Measurements from ENCODE around the gene ZHX3.

The ZHX3 gene

DNA sequence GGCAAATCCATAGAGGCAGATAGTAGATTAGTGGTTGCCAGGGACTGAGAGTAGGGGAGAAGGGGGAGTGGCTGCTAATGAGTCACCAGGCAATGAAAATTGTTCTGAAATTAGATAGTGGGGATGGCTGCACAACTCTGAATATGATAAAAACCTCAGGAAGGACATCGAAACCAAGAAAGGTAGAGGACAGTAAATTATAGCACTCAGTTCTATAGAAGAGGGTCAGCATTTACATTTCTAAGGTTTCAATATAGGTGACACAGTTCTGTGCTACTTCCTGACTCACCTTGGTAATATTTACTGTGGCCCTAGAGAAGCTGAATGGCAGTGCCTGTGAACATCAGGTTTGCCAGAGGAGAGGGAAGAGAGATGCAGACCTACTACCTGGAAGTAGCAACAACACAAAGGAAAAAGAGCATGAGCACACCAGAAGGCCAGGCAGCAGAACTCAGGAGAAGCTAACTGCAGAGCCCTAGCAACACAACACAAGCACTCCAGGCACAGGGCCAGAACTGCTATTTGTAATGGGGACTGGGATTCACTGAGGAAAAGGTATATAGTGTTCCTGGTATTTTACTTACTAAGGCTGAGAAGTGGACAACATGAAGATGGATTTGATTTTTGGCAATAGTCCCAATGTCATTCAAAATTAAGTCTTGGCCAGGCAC is 104.2 kb downstream of the ZHX3 start:
- no peak for DNase-seq (ENCODE audit: low read depth)

DNA sequence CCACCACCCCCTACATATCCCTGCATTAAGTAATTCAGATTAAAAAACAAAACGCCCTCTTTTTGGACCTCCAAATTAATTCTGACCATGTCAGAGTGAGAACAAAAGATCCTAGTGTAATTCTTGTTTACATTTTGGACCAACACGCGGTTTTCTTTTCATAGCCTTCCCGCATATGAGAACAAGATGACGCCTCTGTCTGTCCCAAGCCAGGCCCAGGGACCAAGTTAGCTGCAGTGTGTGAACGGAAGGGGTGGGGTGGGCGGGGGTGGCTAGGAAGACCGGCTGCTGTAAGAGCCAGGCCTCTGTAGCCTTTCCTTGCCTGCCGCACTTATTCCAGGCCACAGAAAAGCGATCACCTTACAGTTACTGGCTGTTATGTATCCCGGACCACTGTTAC is 112.2 kb downstream of the ZHX3 start:
- H3K4me3 ChIP-seq (ENCODE audit: low read depth, low read length) = no peak overlapping the region
- DNase-seq (ENCODE audit: low read depth) = no peak

More for the DNA sequence above, 104.2 kb downstream of the ZHX3 start:
- H3K4me3 ChIP-seq (ENCODE audit: low read depth, low read length) = no peak overlapping the region

DNA sequence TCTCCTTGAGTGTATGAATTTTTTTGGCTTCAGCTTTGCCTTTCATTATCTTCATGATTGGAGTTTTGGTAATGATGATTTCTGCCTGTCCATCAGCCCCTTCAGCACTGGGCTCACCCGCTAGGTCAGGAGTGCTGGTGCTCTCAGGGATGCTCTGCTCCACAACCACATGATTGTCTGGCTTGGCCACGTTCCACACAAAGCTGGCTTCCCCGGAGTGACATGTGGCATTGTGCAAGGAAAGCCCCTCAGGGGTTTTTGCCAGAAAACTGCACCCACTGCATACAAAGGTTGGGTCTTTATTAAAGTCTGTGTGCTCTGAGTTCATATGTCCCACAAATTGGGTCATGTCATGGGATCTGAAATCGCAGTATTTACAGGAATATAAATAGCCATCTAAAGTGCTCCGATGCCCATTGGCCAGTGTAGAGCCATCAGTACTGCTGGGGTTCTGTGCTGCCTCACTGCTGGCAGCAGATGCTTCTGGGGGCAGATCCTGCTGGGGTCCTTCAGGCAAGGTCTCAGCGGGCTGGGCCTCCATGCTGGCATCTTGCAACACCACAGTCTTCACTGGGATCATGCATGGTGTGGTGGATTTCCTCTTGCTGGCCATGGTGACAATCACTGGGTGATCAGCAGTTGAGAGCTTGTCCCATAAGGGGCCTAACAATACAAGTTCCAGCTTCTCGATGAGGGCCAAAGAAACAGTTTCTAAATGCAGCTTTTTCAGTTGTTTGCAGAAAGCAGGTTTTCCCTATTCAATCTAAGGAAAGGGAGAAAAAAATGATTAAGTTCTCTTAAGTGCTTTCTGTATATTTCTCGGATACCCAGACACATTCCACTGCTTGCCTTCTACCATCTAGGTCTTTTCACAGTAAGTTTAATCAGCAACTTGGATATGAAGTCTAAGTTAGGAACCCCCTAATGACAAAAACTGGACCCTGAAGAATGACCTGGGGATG is 112.9 kb downstream of the ZHX3 start:
- H3K4me3 ChIP-seq (ENCODE audit: low read depth, low read length) = no peak overlapping the region

DNA sequence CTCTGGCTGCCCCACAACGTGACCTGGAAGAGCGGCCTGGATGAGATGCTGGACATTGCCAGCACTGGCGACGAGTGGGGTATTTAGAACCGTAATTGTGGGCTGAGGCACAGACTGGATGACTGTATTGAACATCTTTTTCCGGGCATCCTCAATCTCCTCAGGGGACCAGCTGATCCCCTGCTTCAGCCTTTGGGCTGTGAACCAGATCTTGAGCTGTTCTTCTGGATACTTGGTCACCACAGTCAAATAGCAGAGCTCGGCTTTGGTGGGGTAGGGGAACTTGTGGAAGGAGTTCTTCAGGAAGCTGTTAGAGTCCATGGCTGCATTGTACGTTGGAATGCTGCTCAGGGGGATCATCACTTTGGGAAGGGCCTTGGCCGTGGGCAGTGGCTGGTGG is 113.9 kb downstream of the ZHX3 start:
- no peak overlapping the region for H3K4me3 ChIP-seq (ENCODE audit: low read depth, low read length)
- no peak for DNase-seq (ENCODE audit: low read depth)

More for the DNA sequence above, 112.9 kb downstream of the ZHX3 start:
- no peak for DNase-seq (ENCODE audit: low read depth)

DNA sequence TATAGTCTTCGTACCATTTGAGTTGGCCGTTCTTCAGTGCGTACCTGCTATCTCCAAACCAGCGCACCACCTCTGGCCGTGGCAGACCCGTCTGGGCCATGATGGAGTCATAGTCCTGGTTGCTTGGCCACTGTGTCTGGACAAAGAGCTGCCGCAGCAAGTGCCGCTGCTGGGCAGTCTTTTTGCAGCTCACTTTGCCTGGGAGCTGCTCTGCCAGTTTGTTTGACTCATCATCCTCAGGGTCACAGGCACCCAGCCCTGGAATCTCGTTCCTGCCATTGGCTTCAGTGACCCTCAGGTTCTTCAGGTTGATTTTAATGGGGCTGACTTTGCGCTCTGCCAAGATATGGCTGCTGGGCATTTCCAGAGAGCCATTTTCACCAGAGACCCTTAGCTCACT is 115.1 kb downstream of the ZHX3 start:
- DNase-seq (ENCODE audit: low read depth) = no peak
- H3K4me3 ChIP-seq (ENCODE audit: low read depth, low read length) = no peak overlapping the region

DNA sequence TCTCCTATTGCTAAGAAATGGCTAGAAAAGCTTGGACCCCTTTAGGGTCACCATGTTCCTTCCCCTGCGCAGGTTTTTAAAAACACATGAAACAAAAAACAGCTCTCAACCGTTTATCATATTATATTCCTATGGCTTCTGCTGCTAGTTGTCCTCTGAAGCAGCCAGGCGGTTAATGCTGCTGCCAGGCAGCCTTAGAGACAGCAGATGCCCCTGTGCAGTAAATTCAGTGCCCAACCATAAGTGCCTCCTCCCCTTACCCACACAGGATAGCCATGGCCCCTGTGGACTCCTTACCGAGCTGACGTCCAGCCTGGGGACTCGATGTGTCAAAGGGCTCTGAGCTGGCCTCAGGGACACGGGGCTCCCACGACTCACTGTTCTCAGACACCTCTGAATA is 115.8 kb downstream of the ZHX3 start:
- H3K4me3 ChIP-seq (ENCODE audit: low read depth, low read length) = no peak overlapping the region
- no peak for DNase-seq (ENCODE audit: low read depth)

DNA sequence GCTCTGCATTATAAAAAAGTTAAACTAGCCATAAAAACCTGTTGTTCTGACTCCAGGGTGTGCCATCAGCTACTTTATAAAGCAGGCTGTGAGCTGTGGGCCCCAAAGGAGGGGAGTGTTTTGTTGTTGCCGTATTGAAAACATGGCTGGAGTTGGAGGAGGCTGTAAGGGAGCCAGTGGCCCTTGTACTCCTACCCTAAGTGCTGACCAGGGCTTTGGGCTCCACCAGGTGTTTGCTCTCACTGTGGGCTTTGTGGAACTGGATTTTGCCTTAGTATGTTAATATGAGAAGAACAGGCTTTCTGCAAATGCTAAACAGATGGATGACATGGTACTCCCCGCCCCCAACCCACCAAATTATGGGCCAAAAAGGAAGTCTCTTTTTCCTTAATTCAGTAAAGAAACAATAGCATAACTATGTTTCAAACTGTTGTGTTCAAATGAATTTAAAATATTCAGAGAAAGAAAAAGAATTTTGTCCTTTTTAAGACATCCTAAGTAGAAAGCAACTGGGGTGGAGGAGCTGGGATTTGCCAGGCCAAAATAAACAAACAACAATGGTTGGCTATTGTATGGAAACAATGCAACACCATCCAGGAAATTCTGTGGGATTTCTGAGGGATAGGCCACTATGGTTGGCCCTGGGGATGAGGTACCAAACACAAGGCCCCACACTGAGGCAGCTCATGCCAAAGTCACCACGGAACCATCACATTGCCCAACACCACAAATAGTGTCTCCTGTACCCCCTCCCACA is 116.9 kb downstream of the ZHX3 start:
- H3K4me3 ChIP-seq (ENCODE audit: low read depth, low read length) = no peak overlapping the region
- no peak for DNase-seq (ENCODE audit: low read depth)

DNA sequence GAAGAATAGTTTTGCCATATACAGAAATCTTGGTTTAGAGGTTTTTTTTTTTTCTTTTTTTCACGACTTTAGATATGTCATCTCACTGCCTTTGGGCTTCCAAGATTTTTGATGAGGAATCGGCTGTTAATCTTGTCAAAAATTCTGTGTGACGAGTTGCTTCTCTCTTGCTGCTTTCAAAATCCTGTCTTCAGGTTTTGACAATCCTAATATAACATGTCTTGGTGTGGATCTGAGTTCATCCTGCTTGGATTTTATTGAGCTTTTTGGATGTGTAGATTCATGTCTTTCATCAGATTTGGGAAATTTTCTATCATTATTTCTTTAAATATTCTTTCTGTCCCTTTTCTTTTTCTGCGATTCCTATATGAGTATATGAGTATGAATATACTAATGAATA is 119.1 kb downstream of the ZHX3 start:
- no peak overlapping the region for H3K4me3 ChIP-seq (ENCODE audit: low read depth, low read length)
- no peak for DNase-seq (ENCODE audit: low read depth)

DNA sequence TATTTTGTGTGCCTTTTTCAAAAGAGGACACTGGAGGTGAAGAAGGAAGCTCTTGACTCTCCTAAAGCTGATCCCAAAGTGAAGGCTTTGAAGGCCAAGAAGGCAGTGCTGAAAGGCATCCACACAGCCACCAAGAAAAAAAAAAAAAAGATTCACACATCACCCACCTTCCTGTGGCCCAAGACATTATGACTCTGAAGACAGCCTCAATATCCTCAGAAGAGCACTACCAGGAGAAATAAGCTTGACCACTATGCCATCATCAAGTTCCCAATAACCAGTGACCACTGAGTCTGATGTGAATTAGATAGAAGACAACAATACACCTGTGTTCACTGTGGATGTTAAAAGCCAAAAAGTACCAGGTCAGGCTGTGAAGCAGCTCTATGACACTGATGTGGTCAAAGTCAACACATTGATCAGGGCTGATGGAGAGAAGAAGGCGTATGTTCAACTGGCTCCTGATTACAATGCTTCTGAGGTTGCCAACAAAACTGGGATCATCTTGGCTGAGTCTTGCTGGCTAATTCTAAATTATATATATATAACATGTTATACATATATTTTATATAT is 120.8 kb downstream of the ZHX3 start:
- H3K4me3 ChIP-seq (ENCODE audit: low read depth, low read length) = no peak overlapping the region

DNA sequence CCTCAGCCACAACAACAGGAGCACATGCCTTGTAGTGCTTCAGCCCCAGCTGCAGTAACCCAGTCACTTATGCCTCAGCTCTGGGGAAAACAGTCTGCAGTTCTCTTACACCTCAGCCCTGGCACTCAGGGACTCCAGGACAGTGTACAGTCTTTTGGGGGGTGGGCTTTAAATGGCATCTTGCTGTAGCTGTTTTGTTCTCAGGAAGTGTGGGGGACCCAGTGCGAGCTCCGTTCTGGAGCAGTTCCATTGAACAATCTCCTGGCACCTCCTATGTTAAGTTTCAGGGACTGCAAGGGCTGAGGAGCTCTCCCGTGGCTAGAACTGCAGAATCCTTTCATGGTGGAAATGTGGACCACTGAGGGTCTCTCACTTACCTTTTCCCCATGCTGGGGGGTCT is 125.0 kb downstream of the ZHX3 start:
- H3K4me3 ChIP-seq (ENCODE audit: low read depth, low read length) = no peak overlapping the region
- no peak for DNase-seq (ENCODE audit: low read depth)

More for the DNA sequence above, 120.8 kb downstream of the ZHX3 start:
- no peak for DNase-seq (ENCODE audit: low read depth)

DNA sequence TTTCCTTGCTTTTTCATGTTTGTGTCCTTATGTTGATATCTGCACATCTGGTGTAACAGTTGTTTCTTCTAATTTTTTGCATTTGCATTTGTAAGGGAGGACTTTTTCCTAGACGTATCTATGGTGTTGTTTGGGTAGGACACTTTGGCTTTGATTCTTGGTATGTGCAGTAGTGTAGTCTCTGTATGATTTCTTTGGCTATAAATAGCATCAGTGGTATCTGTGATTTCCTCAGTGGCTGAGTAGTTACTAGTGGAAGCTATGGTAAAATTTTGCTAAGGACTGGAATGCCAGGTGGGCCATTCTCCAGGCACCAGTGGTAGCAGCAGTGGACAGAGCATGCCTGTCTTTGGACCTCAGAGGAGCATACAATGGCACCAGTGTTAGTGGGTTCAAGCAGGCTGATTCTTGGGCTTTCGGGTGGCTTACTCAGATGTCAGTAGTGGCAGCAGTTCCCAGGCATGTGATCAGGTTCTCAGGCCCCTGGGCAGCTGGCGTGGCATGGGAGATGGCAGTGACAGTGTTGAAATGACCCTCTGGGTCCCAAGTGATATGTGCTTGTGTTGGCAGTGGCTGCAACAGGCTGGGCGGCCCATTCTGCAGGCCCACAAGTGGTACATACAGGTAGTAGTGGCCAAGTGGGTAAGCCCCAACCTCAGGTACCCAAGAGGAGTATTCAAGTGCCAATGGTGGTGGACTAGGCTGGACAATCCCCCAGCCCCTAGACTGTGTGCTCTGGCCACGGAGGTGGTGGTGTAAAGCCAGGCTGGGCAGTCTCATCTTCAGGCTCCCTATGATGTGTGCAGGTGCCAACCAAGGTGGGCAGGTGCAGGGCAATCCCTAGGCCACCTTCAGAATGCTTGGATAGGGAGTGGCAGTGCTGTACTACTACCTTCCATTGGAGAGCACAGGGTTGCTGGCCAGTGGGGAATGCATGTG is 125.7 kb downstream of the ZHX3 start:
- H3K4me3 ChIP-seq (ENCODE audit: low read depth, low read length) = no peak overlapping the region
- no peak for DNase-seq (ENCODE audit: low read depth)

DNA sequence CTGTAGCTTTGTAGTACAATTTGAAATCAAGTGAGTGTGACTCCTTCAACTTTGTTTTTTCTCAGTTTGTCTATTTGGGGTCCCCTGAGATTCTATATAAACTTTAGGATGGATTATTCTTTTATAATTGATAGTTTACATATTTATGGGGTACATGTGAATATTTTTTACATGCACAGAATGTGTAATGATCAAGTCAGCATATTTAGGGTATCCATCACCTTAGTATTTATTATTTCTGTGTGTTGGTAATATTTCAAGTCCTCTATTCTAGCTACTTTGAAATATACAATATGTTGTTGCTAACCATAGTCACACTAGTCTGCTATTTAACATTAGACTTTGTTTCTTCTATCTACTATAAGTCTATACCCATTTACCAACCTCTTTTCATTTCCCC is 129.9 kb downstream of the ZHX3 start:
- no peak for DNase-seq (ENCODE audit: low read depth)
- no peak overlapping the region for H3K4me3 ChIP-seq (ENCODE audit: low read depth, low read length)

DNA sequence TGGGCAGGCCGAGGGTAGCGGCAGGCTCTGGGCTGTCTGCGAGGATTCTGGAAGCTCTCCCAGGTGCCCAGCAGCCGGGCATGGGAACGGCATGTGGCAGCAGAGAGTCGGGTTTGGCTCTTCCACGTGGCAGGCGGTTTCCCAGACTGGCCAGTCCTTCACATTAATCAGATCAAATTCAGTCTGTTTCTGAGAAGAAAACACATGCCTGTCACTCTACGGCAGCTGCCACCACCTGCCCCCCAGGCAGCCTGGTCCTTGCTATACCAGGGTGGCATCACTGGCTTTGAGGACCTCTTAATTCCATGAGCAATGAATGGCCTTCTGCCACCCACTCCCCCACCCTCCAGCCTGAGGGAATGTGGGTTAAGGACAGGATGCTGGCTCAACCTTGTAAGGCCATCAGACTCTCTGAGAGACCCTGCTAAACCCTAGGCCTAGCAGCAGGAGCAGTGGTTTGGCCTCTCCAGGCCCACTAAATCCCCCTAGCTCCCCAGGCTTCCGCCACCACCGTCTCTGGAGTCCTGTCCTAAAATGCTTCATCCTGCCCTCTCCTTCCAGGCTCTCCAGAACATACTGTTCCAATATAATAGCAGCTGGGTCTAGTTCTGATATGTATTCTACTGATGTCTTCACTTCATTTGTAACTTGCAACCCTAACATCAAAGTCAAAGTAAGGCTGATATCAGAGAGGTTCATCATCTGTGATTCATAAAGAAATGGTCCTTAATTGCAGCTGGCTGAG is 132.3 kb downstream of the ZHX3 start:
- no peak for DNase-seq (ENCODE audit: low read depth)
- no peak overlapping the region for H3K4me3 ChIP-seq (ENCODE audit: low read depth, low read length)

DNA sequence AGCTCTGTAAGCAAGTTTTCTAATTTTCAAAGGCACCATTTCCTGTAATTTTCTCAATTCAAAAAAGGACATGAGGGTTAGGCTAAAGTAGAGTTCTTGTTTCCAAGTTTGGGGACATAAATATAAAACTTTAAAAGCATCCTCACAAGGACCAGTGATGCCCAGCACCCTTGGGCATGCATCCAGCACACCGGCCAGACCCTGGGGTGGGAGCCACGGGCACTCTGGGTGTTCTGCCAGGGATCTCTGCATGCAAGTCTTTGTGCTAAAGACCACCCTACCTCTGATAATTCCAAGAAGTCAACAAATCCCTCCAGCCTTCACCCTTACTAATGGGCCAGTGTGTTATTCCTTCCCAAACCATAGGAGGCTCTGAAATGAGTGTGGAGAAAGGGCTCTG is 133.7 kb downstream of the ZHX3 start:
- H3K4me3 ChIP-seq (ENCODE audit: low read depth, low read length) = no peak overlapping the region
- no peak for DNase-seq (ENCODE audit: low read depth)

DNA sequence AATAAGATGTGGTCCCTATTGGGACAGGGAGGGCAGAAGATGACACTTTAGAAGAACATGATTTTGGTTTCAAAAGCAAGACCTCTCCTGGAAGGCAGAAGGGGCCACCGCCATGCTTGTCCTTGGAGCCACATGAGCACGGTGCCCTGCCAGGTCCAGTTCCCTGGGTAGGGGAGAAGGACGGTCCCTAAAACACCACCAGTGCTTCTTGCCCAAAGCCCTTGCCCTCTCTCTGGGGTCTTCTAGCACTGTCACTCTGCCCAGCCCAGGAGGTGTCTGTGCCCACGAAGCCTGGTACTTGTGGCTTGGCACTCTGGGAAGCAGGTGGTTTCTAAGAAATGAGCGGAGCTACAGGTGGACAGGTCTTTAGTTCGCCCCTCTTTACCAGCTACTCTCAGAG is 134.1 kb downstream of the ZHX3 start:
- DNase-seq (ENCODE audit: low read depth) = no peak
- no peak overlapping the region for H3K4me3 ChIP-seq (ENCODE audit: low read depth, low read length)

DNA sequence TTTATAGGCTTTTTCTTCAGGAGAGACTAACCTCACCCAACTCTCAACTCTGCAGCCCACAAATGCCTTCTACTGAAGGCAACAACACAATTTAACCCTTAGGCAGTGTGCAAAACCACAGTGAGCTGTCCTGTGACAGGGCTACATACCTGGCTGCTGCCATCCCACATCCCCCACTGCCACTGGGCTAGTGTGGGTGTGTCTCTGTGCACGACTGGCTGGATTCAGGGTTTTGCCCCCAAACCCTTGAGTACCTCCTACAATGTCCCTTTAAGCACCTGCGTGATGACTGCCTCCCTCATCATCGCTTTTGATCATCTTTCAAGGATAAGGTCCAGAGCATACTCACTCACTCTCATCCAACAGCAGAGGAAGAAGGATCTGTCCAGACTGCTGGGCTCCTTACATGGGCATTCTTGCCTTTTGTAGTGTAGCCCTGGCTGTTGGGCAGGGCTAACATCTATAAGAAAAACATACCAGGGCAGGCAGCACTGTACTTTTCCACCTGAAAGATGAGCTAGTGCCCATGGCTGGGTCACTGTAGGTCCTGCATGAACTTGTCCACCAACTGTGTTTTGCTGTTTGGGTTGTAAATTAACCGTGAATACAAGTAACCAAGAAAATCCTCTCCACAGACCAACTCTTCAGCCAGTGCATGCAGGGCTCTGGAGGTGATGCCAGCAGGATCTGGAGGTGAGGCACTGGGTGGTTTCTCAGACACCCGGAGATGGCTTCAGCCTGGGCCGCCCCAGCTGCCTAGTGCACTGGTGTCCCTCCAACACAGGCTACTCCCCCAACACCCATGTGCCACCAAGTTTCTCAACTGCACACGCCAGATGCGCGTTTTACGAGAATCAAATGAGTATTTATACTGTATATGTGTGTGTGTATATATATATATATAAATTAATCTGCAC is 135.0 kb downstream of the ZHX3 start:
- DNase-seq (ENCODE audit: low read depth) = no peak
- H3K4me3 ChIP-seq (ENCODE audit: low read depth, low read length) = no peak overlapping the region

DNA sequence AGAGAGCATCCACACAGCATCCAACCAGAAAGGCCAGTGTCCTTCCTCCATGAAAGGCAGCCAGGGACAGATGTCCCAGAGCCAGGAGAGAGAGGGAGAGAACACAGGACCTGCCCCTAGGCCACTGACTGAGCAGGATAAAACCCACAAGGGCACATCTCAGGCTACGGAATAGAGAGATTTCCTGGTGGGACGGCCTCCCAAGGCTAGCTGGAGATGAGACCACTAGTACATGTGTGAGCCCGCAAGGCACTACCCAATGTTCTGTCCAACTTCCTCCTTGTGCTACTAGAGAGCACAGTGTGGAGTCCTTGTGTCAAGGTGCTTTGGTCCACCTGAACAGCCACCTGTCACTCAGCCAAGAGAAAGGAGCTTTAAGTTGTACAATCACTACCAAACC is 136.0 kb downstream of the ZHX3 start:
- no peak for DNase-seq (ENCODE audit: low read depth)
- H3K4me3 ChIP-seq (ENCODE audit: low read depth, low read length) = no peak overlapping the region
